ENCODE measurements around the gene RASSF5. TPM values are rescaled to one million over a fixed set of nuclear protein-coding genes. Genes with fewer than 3 reads are reported as not detected.

The RASSF5 gene
- total RNA-seq, 1 experiment from 2014 or later: 0.24 TPM

DNA sequence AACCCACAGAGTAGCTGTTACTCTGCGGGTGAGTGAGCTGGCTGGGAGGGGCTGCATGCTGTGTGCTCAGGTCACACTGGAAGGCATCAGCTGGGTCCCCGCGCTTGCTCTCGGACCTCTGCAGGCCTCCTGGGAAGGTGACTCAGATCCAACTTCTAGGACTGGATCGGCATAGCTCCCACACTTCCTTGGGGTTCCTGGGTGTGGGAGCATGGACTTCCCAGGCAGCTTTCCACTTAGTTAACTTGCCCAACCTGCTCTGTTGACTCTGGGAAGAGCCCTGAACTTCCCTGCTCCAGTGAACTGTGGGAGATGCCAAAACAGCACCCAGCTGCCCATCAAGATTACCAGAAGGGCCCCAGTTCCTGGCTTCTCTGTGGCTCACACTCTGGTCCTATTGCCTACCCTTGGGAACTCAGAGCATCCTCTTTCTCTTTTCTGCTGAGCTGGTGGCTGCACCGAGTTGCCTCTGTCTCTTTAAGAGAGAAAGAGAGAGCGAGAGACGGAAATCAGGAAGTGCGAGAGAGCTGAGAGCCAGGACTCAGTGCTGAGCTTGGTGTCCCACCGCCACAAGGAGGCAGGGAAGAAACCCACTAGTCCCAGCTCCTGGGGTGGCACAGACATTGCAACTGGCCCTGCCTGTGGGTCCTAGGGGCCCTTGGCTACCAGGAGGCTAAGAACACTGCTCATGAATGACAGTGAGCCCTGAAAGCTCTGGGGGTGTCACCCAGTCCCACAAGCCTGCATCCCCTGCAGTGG is 37.2 kb upstream of the RASSF5 start, which contains the start of gene IKBKE:
Gene IKBKE (plus strand): TSS at position 544 of the 759 bp plus-strand sequence. CDS start 2,752 bp downstream, outside the sequence.
- H3K27me3 ChIP-seq (ENCODE audit: control insufficient read depth, insufficient read depth, low read length): no peaks in the 10 kb centered on the region; the same call in 1 of the 2 replicates
- H3K4me3 ChIP-seq (ENCODE audit: insufficient read depth, low read depth, low read length): peak within 1 kb of the TSS; percentile 56
- H3K36me3 ChIP-seq (replicated peaks; ENCODE audit: control insufficient read depth, insufficient read depth, low read length): no peaks in the 10 kb centered on the region
- peak; percentile 87 for DNase-seq

DNA sequence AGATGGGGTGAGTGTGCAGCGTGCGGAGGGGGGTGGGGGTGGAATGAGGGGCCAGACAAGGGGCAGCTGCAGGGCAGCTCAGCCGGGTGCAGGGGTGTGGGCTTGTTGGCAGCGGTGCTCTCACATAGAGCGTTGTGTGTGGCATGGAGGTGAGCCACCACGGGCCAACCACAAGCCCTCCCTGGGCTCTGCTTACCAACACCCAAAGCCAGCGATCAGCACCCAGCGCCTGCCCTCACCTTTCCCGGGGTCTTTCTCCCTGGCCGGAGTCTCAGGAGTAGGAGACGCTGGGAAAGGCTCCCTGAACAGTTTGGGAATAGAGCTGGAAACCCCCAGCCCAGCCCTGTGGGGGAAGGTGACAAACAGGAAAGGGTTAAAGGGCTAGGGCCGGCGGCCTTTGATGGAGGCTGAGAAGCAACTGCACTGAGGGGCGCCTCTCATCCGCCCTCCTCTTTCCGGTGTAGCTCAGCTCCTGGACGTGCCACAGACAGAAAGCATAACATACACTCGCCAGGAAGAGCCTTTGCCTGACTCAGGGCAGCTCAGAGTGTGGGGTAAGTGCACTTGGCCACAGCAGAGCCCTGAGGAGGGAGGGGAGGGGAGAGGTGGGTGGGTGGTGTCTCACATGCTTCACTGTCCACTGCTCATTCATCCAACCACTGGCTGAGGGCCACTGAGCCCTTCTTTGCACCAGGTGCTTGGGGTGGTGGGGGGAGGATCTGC is 36.5 kb upstream of the RASSF5 start:
- H3K27me3 ChIP-seq (ENCODE audit: control insufficient read depth, insufficient read depth, low read length): no peaks in the 10 kb centered on the region; the same call in 1 of the 2 replicates
- no peaks in the 10 kb centered on the region for H3K36me3 ChIP-seq (replicated peaks; ENCODE audit: control insufficient read depth, insufficient read depth, low read length)
- peak; percentile 88 for DNase-seq
- peak overlapping the region; percentile 56 for H3K4me3 ChIP-seq (ENCODE audit: insufficient read depth, low read depth, low read length)

DNA sequence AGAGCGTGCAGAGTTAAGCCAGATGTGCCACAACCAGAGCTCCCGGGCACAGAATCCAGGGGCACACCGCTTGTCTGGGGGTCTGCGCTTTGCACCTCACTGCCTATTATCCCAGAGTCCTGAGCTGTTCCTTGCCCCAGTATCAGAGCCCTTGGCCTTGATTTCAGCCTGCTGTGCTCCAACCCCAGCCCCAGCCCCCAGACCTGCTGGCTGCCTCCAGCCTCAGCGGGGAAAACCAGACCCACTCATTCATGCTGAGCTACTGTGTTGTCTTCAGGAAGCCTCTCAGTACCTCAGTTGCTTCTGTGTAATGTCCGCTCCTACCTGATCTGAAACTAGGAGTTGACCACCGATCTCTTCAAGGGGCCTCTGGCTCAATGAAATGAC is 35.9 kb upstream of the RASSF5 start:
- Histone ChIP-seq H3K27me3 (ENCODE audit: control insufficient read depth, insufficient read depth, low read length) (no peaks in the 10 kb centered on the region), H3K4me3 (ENCODE audit: insufficient read depth, low read depth, low read length) (peak overlapping the region; percentile 56)
- DNase-seq: peak; percentile 68

DNA sequence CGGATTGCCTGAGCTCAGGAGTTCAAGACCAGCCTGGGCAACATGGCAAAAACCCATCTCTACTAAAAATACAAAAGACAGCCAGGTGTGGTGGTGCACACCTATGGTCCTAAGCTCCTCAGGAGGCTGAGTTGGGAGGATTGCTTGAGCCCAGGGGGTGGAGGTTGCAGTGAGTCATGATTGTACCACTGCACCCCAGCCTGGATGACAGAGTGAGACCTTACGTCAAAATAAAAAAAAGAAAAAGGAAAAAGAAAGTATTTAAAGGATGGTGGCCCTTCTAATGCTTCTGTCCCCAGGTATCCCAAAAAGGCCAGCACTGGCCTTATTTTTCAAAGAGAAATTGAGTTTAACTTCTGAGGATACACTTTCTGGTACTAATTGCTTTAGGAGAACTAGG is 35.3 kb upstream of the RASSF5 start:
- no peaks in the 10 kb centered on the region for H3K27me3 ChIP-seq (ENCODE audit: control insufficient read depth, insufficient read depth, low read length)
- no peaks in the 10 kb centered on the region for H3K36me3 ChIP-seq (replicated peaks; ENCODE audit: control insufficient read depth, insufficient read depth, low read length)
- no peak for DNase-seq
- H3K4me3 ChIP-seq (ENCODE audit: insufficient read depth, low read depth, low read length): no peak overlapping the region

More for the DNA sequence above, 35.9 kb upstream of the RASSF5 start:
- H3K36me3 ChIP-seq (replicated peaks; ENCODE audit: control insufficient read depth, insufficient read depth, low read length): no peaks in the 10 kb centered on the region

DNA sequence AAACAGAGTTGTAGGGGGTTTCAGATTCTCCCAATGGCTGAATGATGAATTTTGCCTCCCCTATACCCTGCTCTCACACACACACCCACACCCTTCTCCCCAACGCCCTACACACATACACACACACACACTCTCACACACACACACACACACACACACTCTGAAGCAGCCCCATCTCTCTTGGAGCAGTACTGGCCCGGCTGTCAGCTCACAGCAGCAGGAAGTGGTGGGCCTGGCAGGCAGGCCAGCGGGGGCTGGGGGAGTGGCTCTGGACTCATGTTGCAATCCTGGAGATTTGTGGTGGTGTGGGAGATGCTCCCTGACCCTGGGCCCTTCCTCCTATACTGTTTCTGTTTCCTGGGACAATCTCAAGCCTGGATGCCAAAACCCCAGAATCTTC is 34.9 kb upstream of the RASSF5 start:
- no peaks in the 10 kb centered on the region for H3K27me3 ChIP-seq (ENCODE audit: control insufficient read depth, insufficient read depth, low read length)
- H3K4me3 ChIP-seq (ENCODE audit: insufficient read depth, low read depth, low read length): no peak overlapping the region
- peak; percentile 81 for DNase-seq
- H3K36me3 ChIP-seq (replicated peaks; ENCODE audit: control insufficient read depth, insufficient read depth, low read length): no peaks in the 10 kb centered on the region

DNA sequence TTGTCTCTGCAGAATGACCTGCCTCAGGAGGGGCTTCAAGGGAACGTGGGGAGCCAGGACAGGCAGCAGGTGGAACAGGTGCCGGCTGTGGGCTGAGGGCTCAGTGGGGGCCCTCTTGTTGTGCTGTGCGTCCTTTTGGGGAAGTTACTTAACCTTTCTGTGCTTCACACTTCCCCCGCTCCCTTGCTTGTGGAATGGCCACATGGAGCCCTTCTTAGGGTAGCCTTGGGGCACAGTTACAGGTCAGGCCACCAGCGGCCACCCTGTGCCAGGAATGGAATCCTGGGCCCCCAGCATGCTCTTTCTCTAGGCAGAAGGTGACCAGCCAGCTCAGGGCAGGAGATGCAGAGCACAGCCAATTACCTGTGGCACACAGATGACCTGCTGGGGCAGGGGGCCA is 34.4 kb upstream of the RASSF5 start:
- no peaks in the 10 kb centered on the region for H3K27me3 ChIP-seq (ENCODE audit: control insufficient read depth, insufficient read depth, low read length)
- no peak overlapping the region for H3K4me3 ChIP-seq (ENCODE audit: insufficient read depth, low read depth, low read length)
- H3K36me3 ChIP-seq (replicated peaks; ENCODE audit: control insufficient read depth, insufficient read depth, low read length): no peaks in the 10 kb centered on the region
- no peak for DNase-seq

DNA sequence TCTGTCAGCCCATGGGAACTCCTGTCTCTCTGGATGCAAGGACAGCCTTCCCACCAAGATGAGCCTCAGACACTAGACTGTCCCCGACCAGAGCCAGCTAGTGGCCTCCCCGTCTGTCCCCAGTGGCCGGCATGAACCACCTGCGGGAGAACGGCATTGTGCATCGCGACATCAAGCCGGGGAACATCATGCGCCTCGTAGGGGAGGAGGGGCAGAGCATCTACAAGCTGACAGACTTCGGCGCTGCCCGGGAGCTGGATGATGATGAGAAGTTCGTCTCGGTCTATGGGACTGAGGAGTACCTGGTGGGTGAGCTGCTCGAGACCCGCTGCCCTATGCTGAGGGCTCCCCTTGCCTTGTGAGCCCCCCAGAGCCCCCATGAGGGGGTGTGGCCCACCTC is 31.3 kb upstream of the RASSF5 start:
- H3K4me3 ChIP-seq (ENCODE audit: insufficient read depth, low read depth, low read length): no peak overlapping the region
- no peaks in the 10 kb centered on the region for H3K36me3 ChIP-seq (replicated peaks; ENCODE audit: control insufficient read depth, insufficient read depth, low read length)
- H3K27me3 ChIP-seq (ENCODE audit: control insufficient read depth, insufficient read depth, low read length): no peaks in the 10 kb centered on the region
- DNase-seq: no peak

DNA sequence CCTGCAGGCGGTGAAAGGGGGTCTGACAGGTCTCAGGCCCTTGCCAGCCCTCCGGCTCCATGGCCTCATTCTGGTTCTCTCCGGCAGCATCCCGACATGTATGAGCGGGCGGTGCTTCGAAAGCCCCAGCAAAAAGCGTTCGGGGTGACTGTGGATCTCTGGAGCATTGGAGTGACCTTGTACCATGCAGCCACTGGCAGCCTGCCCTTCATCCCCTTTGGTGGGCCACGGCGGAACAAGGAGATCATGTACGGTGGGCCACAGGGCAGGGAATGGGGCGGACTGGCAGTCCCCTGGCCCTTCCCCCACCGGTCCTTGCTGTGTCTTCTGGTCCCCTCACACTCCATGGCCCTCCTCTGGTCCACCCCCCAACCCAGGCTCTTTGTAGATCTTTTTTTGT is 30.7 kb upstream of the RASSF5 start:
- Histone ChIP-seq H3K27me3 (ENCODE audit: control insufficient read depth, insufficient read depth, low read length) (no peaks in the 10 kb centered on the region), H3K4me3 (ENCODE audit: insufficient read depth, low read depth, low read length) (no peak overlapping the region), H3K36me3 (replicated peaks; ENCODE audit: control insufficient read depth, insufficient read depth, low read length) (no peaks in the 10 kb centered on the region)
- DNase-seq: no peak

DNA sequence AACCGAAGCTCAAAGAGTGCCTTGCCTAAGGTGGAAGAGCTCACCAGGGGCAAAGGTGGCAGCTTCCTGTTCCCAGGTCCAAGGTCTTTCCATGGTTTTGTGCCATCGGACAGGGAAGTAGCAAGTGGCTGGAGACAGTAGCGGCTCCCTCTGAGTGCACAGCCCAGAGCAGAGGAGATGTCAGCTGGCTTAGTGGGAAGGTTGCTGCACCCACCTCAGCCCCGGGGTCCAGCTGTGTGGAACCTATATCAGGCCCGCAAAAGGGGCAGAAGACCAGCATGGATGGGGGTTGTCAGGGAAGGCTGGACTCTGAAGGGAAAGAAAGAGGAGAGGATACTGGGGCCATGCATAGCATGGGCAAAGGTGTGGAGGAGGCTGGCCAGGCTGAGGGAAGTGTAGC is 30.2 kb upstream of the RASSF5 start:
- DNase-seq: no peak
- no peak overlapping the region for H3K4me3 ChIP-seq (ENCODE audit: insufficient read depth, low read depth, low read length)
- no peaks in the 10 kb centered on the region for H3K36me3 ChIP-seq (replicated peaks; ENCODE audit: control insufficient read depth, insufficient read depth, low read length)
- no peaks in the 10 kb centered on the region for H3K27me3 ChIP-seq (ENCODE audit: control insufficient read depth, insufficient read depth, low read length)

DNA sequence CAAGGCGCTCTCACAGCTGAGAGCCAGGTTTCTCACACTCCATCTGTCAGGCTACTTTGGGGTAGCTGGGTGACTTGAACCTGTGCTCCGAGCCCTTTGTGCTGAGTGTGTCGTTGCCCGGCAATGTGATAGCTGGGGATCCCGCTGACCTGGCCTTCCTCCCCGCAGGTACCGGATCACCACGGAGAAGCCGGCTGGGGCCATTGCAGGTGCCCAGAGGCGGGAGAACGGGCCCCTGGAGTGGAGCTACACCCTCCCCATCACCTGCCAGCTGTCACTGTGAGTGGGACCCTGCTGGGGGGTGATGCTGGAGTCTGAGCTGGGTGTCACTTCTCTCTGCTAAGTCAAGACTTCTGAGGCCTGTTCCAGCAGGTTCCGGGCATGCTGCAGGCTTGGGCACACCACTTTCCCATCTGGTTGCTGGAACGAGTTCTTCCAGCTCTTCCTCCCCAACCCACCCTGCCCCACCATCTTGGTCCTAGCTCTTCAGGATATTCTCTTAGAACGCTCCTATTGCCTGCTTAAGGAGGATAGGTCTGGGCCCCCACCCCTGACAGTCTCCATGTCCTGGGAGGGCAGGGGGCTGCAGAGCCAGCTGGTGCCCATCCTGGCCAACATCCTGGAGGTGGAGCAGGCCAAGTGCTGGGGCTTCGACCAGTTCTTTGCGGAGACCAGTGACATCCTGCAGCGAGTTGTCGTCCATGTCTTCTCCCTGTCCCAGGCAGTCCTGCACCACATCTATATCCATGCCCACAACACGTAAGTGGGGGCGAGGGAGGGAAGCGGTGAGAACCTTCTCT is 29.6 kb upstream of the RASSF5 start:
- Histone ChIP-seq H3K36me3 (replicated peaks; ENCODE audit: control insufficient read depth, insufficient read depth, low read length) (no peaks in the 10 kb centered on the region), H3K27me3 (ENCODE audit: control insufficient read depth, insufficient read depth, low read length) (no peaks in the 10 kb centered on the region), H3K4me3 (ENCODE audit: insufficient read depth, low read depth, low read length) (no peak overlapping the region)
- DNase-seq: no peak

DNA sequence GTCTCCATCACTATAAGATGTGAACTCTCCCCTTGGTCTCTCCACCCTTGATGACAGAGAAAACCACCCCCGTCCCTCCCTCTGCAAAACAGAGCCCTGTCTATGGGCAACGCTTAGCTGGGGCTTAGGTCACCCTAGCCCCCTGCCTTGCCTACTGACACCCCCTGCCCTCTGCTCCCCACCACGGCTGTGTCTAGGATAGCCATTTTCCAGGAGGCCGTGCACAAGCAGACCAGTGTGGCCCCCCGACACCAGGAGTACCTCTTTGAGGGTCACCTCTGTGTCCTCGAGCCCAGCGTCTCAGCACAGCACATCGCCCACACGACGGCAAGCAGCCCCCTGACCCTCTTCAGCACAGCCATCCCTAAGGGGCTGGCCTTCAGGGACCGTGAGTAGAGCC is 28.6 kb upstream of the RASSF5 start:
- Histone ChIP-seq H3K4me3 (ENCODE audit: insufficient read depth, low read depth, low read length) (no peak overlapping the region), H3K27me3 (ENCODE audit: control insufficient read depth, insufficient read depth, low read length) (no peaks in the 10 kb centered on the region), H3K36me3 (replicated peaks; ENCODE audit: control insufficient read depth, insufficient read depth, low read length) (no peaks in the 10 kb centered on the region)
- no peak for DNase-seq

DNA sequence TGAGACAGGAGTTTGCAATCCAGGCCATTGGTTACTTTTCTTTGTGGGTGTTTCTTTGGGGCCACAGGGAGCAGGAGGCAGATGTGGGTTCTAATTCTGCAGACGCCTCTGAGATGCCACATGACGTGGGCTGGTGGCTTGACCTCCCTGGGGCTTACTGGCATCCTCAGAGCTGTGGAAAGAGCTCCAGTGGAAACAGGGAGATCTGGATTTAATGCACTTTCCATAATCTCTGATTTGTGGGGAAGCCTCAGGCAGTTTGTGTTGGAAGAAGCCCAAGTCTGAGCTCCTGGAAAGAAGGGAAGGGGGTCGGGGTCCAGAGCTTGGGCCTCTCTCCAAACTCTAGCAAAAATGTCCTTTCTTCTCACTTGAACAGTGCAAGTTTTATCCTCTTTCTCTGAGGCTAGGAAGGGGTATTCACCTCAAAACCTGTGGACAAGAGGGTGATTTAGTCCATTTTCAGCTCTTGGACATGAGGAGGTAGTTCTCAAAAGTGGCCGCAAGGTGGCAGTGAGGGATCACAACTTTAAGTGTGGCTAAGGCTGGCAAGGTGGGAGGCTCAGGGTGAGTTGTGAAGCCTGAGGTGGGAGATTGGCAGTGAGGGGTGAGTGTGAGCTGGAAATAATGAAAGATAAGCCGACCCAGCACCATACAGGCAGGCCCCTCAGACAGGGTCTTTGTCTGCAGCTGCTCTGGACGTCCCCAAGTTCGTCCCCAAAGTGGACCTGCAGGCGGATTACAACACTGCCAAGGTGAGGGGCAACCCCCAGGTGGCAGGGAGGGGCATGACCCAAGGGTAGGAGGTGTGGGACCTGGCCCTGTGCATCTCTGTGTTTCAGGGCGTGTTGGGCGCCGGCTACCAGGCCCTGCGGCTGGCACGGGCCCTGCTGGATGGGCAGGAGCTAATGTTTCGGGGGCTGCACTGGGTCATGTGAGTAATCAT is 27.9 kb upstream of the RASSF5 start:
- DNase-seq: peak; percentile 94
- no peaks in the 10 kb centered on the region for H3K27me3 ChIP-seq (ENCODE audit: control insufficient read depth, insufficient read depth, low read length)
- no peaks in the 10 kb centered on the region for H3K36me3 ChIP-seq (replicated peaks; ENCODE audit: control insufficient read depth, insufficient read depth, low read length)
- no peak overlapping the region for H3K4me3 ChIP-seq (ENCODE audit: insufficient read depth, low read depth, low read length)

DNA sequence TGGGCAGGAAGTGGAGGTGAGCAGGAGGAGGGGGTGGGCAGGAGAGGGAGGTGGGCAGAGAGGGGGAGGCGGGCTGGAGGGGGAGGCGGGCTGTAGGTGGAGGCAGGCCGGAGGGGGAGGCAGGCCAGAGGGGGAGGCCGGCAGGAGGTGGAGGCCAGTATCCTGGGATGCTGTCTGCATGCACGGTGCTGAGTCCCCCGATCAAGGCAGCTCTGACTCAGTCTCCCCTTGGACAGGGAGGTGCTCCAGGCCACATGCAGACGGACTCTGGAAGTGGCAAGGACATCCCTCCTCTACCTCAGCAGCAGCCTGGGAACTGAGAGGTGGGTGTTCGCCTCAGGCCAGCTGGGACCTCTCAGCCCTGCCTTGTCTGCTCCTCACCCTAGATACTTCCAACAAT is 27.1 kb upstream of the RASSF5 start:
- Histone ChIP-seq H3K36me3 (replicated peaks; ENCODE audit: control insufficient read depth, insufficient read depth, low read length) (no peaks in the 10 kb centered on the region), H3K4me3 (ENCODE audit: insufficient read depth, low read depth, low read length) (no peak overlapping the region), H3K27me3 (ENCODE audit: control insufficient read depth, insufficient read depth, low read length) (no peaks in the 10 kb centered on the region)
- no peak for DNase-seq

DNA sequence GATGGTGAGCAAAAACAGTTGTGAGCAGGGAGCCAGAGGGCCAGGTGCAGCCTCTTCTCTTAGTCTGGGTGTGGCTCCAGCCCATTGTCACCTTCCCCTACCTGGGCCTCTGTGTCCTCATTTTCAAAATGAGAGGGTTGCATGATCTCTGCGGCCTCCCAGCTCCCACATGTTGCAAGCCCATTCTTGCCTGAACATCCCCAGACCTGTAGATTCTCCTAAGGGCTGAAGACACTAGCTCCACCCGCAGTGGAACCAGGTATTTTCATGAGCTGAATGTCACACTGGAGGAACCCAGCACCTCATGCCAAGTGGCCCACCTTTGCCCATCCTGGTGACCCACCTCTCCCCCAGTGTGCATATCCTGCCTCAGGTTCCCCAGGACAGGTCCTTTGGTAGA is 24.7 kb upstream of the RASSF5 start:
- Histone ChIP-seq H3K36me3 (replicated peaks; ENCODE audit: control insufficient read depth, insufficient read depth, low read length) (no peaks in the 10 kb centered on the region), H3K4me3 (ENCODE audit: insufficient read depth, low read depth, low read length) (no peak overlapping the region), H3K27me3 (ENCODE audit: control insufficient read depth, insufficient read depth, low read length) (no peaks in the 10 kb centered on the region)
- DNase-seq: no peak
